Measurements from ENCODE around the gene RND3. TPM values are rescaled to one million over a fixed set of nuclear protein-coding genes. Genes with fewer than 3 reads are reported as not detected.

The RND3 gene
- total and polyA plus RNA-seq, 3 experiments from 2014 or later, result not detected

DNA sequence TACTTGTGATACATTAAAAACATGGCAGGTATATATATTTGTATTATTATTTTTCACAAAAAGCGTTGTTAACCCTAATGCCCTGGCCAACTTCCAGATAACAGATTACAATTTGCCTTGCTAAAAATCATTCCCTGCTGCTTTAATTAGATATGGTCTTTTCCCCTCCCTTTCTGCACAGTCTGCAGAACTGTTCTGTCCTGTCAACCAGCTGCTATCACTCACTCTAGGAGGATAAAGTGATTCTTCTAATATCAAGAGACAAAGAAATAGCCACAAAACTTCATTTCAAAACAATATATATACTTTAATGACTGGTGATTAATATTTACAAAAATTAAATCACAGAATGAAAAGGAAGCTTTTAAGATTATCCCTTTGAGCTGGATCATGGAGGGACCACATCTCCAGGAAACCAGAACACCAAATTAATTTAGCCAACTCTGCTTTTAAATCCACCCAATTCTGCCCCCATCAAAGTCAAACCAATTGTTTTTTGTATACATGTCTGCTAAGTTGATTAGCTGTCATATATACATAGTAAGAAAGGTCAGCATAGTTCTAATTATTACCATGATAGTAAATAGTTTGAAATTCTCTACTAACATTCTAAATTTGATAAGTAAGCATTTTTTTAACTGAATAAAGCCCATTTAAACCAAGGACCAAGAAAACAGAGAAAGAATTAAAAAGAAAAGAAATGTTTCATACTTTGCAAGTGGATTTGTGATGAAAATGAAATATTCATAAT, 55.7 kb downstream of the RND3 start:
- no peaks in the 10 kb centered on the region for H3K4me1 ChIP-seq (ENCODE audit: insufficient read depth, low read length)
- POLR2A ChIA-PET, result no interaction called here
- H3K36me3 ChIP-seq (ENCODE audit: insufficient read depth, low read length), result no peaks in the 10 kb centered on the region
- H3K27me3 ChIP-seq (ENCODE audit: insufficient read depth, low read length, poor library complexity, severe bottlenecking), result no peaks in the 10 kb centered on the region
- CTCF ChIA-PET, result no interaction called here
- no peak for DNase-seq
- H3K4me3 ChIP-seq (ENCODE audit: low read length), result no peak overlapping the region
- Mint-ChIP-seq H3K27me3 (peaks cover 0 to 2% of the 10 kb centered on the region in 2 donors), H3K4me3 (no peak overlapping the region), H3K36me3 (no peaks in the 10 kb centered on the region), H3K27ac (no peak overlapping the region), H3K9me3 (peaks cover 0 to 9% (median 0%) of the 10 kb centered on the region in 5 donors), H3K4me1 (no peaks in the 10 kb centered on the region)
- H3K9me3 ChIP-seq (ENCODE audit: low read length), result no peaks in the 10 kb centered on the region
- no peak overlapping the region for H3K27ac ChIP-seq (ENCODE audit: low read depth, low read length)

DNA sequence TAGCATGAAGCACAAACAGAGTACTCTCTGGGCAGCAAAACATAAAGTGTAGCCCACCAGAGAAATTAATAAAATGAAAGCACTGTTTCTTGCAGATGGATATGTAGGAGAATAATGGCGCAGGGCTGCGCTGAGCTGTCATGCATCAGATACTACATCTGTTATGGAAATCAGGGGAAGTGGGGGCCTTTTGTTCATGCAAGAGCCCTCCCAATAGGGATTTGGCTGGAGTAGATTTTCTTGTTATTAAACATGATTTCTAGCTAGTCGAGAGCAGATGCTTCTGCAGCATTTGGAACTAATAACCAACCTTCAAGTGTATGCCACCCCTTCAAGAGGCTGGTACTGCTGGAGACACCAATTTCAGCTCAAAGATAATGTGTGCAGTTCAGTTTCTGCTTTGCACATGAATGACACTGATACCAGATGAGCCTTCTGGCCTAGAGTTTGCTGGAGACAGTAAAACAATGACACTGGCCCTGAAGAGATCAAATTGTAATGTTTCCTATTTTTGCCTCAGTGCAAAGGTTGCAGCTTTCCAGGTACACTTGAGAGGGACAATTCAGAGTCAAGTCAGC, 58.0 kb downstream of the RND3 start:
- Histone ChIP-seq H3K9me3 (ENCODE audit: low read length) (no peaks in the 10 kb centered on the region), H3K27me3 (ENCODE audit: insufficient read depth, low read length, poor library complexity, severe bottlenecking) (no peaks in the 10 kb centered on the region), H3K27ac (ENCODE audit: low read depth, low read length) (no peak overlapping the region), H3K4me3 (ENCODE audit: low read length) (no peak overlapping the region), H3K4me1 (ENCODE audit: insufficient read depth, low read length) (no peaks in the 10 kb centered on the region), H3K36me3 (ENCODE audit: insufficient read depth, low read length) (no peaks in the 10 kb centered on the region)
- H3K36me3 Mint-ChIP-seq, result no peaks in the 10 kb centered on the region
- H3K27ac Mint-ChIP-seq, result no peak overlapping the region
- peaks cover 0 to 6% (median 0%) of the 10 kb centered on the region in 5 donors for H3K9me3 Mint-ChIP-seq
- ChIA-PET CTCF (no interaction called here), POLR2A (no interaction called here)
- no peak overlapping the region for H3K4me3 Mint-ChIP-seq
- no peak for DNase-seq
- H3K27me3 Mint-ChIP-seq, result peaks cover 0 to 5% of the 10 kb centered on the region in 2 donors
- no peaks in the 10 kb centered on the region for H3K4me1 Mint-ChIP-seq

DNA sequence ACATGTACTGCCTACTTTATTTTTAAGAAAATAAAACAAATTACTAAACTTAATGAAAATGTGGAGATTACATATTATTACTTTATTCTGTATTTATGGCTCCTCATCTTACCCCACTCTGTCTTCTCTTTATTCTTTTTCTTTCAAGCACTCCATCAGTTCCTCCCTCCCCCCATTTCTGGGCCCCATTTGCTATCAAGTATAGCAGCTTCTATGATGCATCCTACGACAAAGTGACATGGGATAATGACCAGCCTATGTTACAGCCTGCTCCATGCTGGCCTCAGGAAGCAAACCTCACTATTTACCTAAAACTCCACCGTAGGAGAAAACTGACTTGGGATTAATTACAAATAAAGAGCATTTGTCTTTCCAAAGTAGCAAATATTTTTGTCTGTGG, 58.8 kb downstream of the RND3 start:
- Mint-ChIP-seq H3K4me3 (no peak overlapping the region), H3K9me3 (peaks cover 0 to 6% (median 0%) of the 10 kb centered on the region in 5 donors), H3K36me3 (no peaks in the 10 kb centered on the region), H3K27me3 (peaks cover 0 to 5% of the 10 kb centered on the region in 2 donors), H3K27ac (no peak overlapping the region), H3K4me1 (no peaks in the 10 kb centered on the region)
- no peaks in the 10 kb centered on the region for H3K36me3 ChIP-seq (ENCODE audit: insufficient read depth, low read length)
- H3K4me3 ChIP-seq (ENCODE audit: low read length), result no peak overlapping the region
- no peak overlapping the region for H3K27ac ChIP-seq (ENCODE audit: low read depth, low read length)
- no peaks in the 10 kb centered on the region for H3K9me3 ChIP-seq (ENCODE audit: low read length)
- H3K4me1 ChIP-seq (ENCODE audit: insufficient read depth, low read length), result no peaks in the 10 kb centered on the region
- CTCF ChIA-PET, result no interaction called here
- DNase-seq, result no peak
- H3K27me3 ChIP-seq (ENCODE audit: insufficient read depth, low read length, poor library complexity, severe bottlenecking), result no peaks in the 10 kb centered on the region
- POLR2A ChIA-PET, result no interaction called here

DNA sequence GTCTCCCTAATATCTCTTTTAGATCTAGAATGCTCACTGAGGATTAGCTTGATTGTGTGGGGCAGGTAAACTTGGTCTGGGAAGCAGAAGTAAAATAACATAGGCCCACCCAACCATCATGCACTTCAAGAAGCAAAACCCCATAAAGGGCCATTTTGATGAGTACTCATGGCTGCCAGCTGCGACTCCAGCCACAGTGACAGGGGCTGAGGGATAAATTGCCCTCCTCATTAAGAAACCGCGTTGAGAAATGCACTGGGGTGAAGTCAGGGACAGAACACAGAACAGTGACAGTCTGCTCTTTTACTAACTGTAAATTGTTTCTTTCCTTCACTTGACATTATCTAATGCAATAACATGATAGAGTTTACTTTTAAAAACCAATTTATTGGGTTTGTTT, 60.2 kb downstream of the RND3 start:
- no peaks in the 10 kb centered on the region for H3K36me3 Mint-ChIP-seq
- POLR2A ChIA-PET, result no interaction called here
- no peaks in the 10 kb centered on the region for H3K4me1 Mint-ChIP-seq
- Histone ChIP-seq H3K4me1 (ENCODE audit: insufficient read depth, low read length) (no peaks in the 10 kb centered on the region), H3K9me3 (ENCODE audit: low read length) (no peaks in the 10 kb centered on the region), H3K27me3 (ENCODE audit: insufficient read depth, low read length, poor library complexity, severe bottlenecking) (no peaks in the 10 kb centered on the region), H3K36me3 (ENCODE audit: insufficient read depth, low read length) (no peaks in the 10 kb centered on the region), H3K27ac (ENCODE audit: low read depth, low read length) (no peak overlapping the region), H3K4me3 (ENCODE audit: low read length) (no peak overlapping the region)
- CTCF ChIA-PET, result no interaction called here
- no peak for DNase-seq
- H3K9me3 Mint-ChIP-seq, result peaks cover 0 to 6% (median 0%) of the 10 kb centered on the region in 5 donors
- no peak overlapping the region for H3K4me3 Mint-ChIP-seq
- no peak overlapping the region for H3K27ac Mint-ChIP-seq
- H3K27me3 Mint-ChIP-seq, result peaks cover 0 to 8% of the 10 kb centered on the region in 2 donors

DNA sequence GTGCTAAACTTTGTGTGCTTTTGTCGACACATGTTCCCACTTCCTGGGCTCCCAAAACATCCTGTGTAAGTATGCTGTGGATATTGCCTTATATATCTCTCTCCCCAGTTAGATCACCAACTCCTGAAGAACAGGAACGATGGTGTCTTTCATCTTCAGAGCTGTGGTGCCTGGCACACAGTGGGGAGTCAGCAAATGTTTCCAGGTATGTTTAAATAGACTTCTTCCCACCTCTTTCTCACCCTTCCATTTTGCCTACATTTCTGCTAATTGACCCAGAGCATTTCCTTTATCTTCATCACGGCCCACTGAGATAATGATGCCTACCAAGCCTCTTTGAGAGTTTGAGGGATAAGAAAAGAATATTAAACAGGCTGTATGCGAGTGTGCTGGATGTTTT, 60.7 kb downstream of the RND3 start:
- Mint-ChIP-seq H3K4me1 (no peaks in the 10 kb centered on the region), H3K27me3 (peaks cover 0 to 9% of the 10 kb centered on the region in 2 donors), H3K9me3 (peaks cover 0 to 4% (median 0%) of the 10 kb centered on the region in 5 donors), H3K27ac (no peak overlapping the region), H3K36me3 (no peaks in the 10 kb centered on the region), H3K4me3 (no peak overlapping the region)
- POLR2A ChIA-PET, result no interaction called here
- Histone ChIP-seq H3K4me1 (ENCODE audit: insufficient read depth, low read length) (no peaks in the 10 kb centered on the region), H3K27me3 (ENCODE audit: insufficient read depth, low read length, poor library complexity, severe bottlenecking) (no peaks in the 10 kb centered on the region), H3K9me3 (ENCODE audit: low read length) (no peaks in the 10 kb centered on the region), H3K27ac (ENCODE audit: low read depth, low read length) (no peak overlapping the region), H3K4me3 (ENCODE audit: low read length) (no peak overlapping the region), H3K36me3 (ENCODE audit: insufficient read depth, low read length) (no peaks in the 10 kb centered on the region)
- CTCF ChIA-PET, result no interaction called here
- DNase-seq, result no peak

DNA sequence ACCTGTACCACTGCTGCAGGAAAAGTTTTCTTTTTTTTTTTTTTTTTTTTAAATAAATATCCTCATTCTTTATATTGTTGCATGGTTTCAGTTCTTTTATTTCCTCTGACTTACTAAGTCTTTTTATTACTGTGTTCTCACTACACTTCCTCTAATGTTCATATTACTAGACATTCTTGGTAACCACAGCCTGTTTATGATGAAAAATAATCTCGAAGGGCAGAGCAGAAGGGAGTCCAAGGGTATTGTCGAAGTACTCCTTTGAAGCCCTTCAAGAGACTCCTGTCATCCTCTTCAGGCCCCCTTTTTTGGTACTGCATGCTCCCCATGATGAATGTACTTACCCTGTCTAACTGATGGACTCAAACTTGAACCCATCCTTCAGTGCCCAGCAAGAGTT, 61.2 kb downstream of the RND3 start:
- H3K36me3 Mint-ChIP-seq, result no peaks in the 10 kb centered on the region
- CTCF ChIA-PET, result no interaction called here
- peaks cover 0 to 2% (median 0%) of the 10 kb centered on the region in 5 donors for H3K9me3 Mint-ChIP-seq
- H3K4me1 Mint-ChIP-seq, result no peaks in the 10 kb centered on the region
- no peaks in the 10 kb centered on the region for H3K27me3 ChIP-seq (ENCODE audit: insufficient read depth, low read length, poor library complexity, severe bottlenecking)
- no peak overlapping the region for H3K4me3 Mint-ChIP-seq
- no peaks in the 10 kb centered on the region for H3K9me3 ChIP-seq (ENCODE audit: low read length)
- no peak for DNase-seq
- H3K27ac Mint-ChIP-seq, result no peak overlapping the region
- H3K4me3 ChIP-seq (ENCODE audit: low read length), result no peak overlapping the region
- POLR2A ChIA-PET, result no interaction called here
- no peaks in the 10 kb centered on the region for H3K4me1 ChIP-seq (ENCODE audit: insufficient read depth, low read length)
- no peaks in the 10 kb centered on the region for H3K36me3 ChIP-seq (ENCODE audit: insufficient read depth, low read length)
- H3K27me3 Mint-ChIP-seq, result peaks cover 0 to 9% of the 10 kb centered on the region in 2 donors
- H3K27ac ChIP-seq (ENCODE audit: low read depth, low read length), result no peak overlapping the region

DNA sequence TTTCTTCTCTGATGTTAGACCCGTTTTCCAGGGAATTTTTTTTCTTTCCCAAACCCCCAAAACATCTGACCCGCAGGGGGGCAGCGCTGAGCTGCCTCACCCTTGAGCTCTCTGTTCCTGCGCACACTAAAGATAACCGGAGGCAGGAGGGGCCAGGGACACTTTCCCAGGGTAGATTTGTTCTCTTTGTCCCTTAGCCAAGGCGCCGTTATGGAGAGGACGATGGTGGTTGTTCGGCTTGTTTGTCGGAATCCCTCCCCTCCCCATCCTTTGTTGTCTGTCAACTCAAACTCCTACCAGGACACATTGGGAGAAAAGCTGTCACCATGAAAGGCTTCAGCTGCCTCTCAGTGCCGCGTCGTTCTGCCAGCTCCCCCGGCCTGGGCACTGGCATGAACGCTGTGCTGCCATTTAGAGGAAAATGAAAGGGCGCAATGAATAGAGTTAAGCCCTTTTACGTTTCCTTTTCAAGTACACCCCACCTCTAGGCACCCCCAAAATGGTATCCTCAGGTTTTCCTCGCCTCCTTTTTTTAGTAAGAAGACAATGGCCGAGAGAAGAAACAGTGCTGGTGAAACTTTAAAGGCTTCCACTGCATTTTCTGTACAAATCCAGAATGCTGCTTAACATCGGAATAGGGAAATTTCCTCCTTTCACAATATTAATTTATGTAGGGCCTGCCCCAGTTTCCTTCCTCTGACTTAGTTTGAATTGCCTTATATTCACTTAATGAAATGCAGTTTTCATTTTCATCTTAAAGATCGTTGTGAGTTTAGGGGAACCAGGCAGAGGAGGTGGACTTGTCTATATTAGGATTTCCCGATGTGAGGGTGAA, 62.1 kb downstream of the RND3 start:
- ChIA-PET POLR2A (no interaction called here), CTCF (no interaction called here)
- DNase-seq, result no peak
- Mint-ChIP-seq H3K27ac (peak overlapping the region in 1 of 8 donors; percentile 7), H3K9me3 (peaks cover 0 to 6% (median 2%) of the 10 kb centered on the region in 5 donors), H3K27me3 (peaks cover 0 to 9% of the 10 kb centered on the region in 2 donors), H3K36me3 (no peaks in the 10 kb centered on the region), H3K4me3 (no peak overlapping the region), H3K4me1 (no peaks in the 10 kb centered on the region)
- H3K4me1 ChIP-seq (ENCODE audit: insufficient read depth, low read length), result no peaks in the 10 kb centered on the region
- no peak overlapping the region for H3K27ac ChIP-seq (ENCODE audit: low read depth, low read length)
- H3K36me3 ChIP-seq (ENCODE audit: insufficient read depth, low read length), result no peaks in the 10 kb centered on the region
- no peaks in the 10 kb centered on the region for H3K9me3 ChIP-seq (ENCODE audit: low read length)
- H3K4me3 ChIP-seq (ENCODE audit: low read length), result no peak overlapping the region
- no peaks in the 10 kb centered on the region for H3K27me3 ChIP-seq (ENCODE audit: insufficient read depth, low read length, poor library complexity, severe bottlenecking)

DNA sequence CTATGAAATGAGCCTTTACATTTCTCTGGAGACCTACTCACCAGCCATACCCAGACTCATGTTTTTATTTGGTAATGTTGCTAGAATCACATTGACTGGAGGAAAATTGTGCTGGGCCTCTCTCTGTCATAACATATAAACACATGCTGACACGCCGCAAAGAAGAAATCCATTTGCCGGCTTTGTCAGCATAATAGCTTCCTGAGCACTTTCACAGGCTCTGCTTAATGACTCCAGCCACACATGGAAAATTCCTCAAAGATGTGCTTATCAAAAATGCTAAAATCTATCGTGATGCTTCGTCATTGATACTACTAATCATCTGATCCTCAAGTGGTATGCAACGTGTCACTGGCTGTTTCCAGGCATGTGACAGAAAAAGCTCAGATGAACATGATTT, 63.1 kb downstream of the RND3 start:
- Mint-ChIP-seq H3K9me3 (peaks cover 0 to 6% (median 0%) of the 10 kb centered on the region in 5 donors), H3K36me3 (no peaks in the 10 kb centered on the region), H3K27ac (no peak overlapping the region), H3K27me3 (peaks cover 0 to 9% of the 10 kb centered on the region in 2 donors), H3K4me3 (no peak overlapping the region), H3K4me1 (no peaks in the 10 kb centered on the region)
- no peaks in the 10 kb centered on the region for H3K9me3 ChIP-seq (ENCODE audit: low read length)
- H3K4me3 ChIP-seq (ENCODE audit: low read length), result no peak overlapping the region
- CTCF ChIA-PET, result no interaction called here
- DNase-seq, result no peak
- no peaks in the 10 kb centered on the region for H3K27me3 ChIP-seq (ENCODE audit: insufficient read depth, low read length, poor library complexity, severe bottlenecking)
- no peaks in the 10 kb centered on the region for H3K36me3 ChIP-seq (ENCODE audit: insufficient read depth, low read length)
- no peaks in the 10 kb centered on the region for H3K4me1 ChIP-seq (ENCODE audit: insufficient read depth, low read length)
- no peak overlapping the region for H3K27ac ChIP-seq (ENCODE audit: low read depth, low read length)
- POLR2A ChIA-PET, result no interaction called here

Data from CD8-positive, alpha-beta memory T cell (primary cell).